OCI-LY3 (cell line): ENCODE measurements around the gene RTN4RL2.

Experiments
- H2AFZ ChIP-seq: fragments of 200-600, 300-600 bp; shearing (Covaris generic); 2 replicates; pipeline ENCODE4 v1.6.0; 2014; ENCODE audit warnings: antibody characterized with exemption, low read depth, low read length
- H3K27ac ChIP-seq: fragments of 200-600, 300-600 bp; sonication (generic); 2 replicates; pipeline ENCODE4 v1.5.1; 2014; ENCODE audit warnings: mild to moderate bottlenecking, low read length, moderate library complexity, mixed read lengths
- H3K27me3 ChIP-seq: fragments of 200-600, 300-600 bp; sonication (generic); 2 replicates; pipeline ENCODE4 v1.6.1; 2014; ENCODE audit warnings: low read depth, low read length, mixed read lengths
- H3K36me3 ChIP-seq: fragments of 200-600, 300-600 bp; sonication (generic); replicated peaks from 2 replicates; pipeline ENCODE3; 2014; ENCODE audit warnings: low read depth, low read length, mixed read lengths
- H3K4me1 ChIP-seq: fragments of 300-600, 200-600 bp; sonication (generic); 2 replicates; pipeline ENCODE4 v1.6.1; 2014; ENCODE audit warnings: low read length, mixed read lengths
- H3K4me2 ChIP-seq: fragments of 200-600, 300-600 bp; sonication (generic); 2 replicates; pipeline ENCODE4 v1.6.1; 2014; ENCODE audit warnings: low read length, mixed read lengths
- H3K4me3 ChIP-seq: fragments of 300-600, 200-600 bp; sonication (generic); 2 replicates; pipeline ENCODE4 v1.5.1; 2014; ENCODE audit warnings: antibody characterized with exemption, mild to moderate bottlenecking, low read length, moderate library complexity
- H3K79me2 ChIP-seq: fragments of 300-600, 200-600 bp; shearing (Covaris generic); 2 replicates; pipeline ENCODE4 v1.6.1; 2014; ENCODE audit warnings: mild to moderate bottlenecking, low read length, mixed read lengths
- H3K9ac ChIP-seq: fragments of 300-600, 200-600 bp; shearing (Covaris generic); 2 replicates; pipeline ENCODE4 v1.6.0; 2014; ENCODE audit warnings: mild to moderate bottlenecking, low read length, moderate library complexity
- H3K9me3 ChIP-seq: fragments of 200-600, 300-600 bp; shearing (Covaris generic); 2 replicates; pipeline ENCODE4 v1.6.1; 2014; ENCODE audit warnings: low read length, mixed read lengths; ENCODE audit not compliant: insufficient read depth
- H4K20me1 ChIP-seq: fragments of 200-600, 300-600 bp; sonication (generic); 2 replicates; pipeline ENCODE4 v1.6.1; 2016; ENCODE audit warnings: low read length, mixed read lengths; ENCODE audit not compliant: insufficient read depth
- EZH2phosphoT487 ChIP-seq: fragments of 200-600 bp; shearing (Covaris generic); IDR thresholded peaks from 2 replicates; pipeline ENCODE4 v1.6.1; 2018; ENCODE audit warnings: antibody characterized with exemption, mixed run types, low read depth
- TF ChIP-seq, protein P1 (sequence below): fragments of 200-600, 300-600 bp; sonication (generic); IDR thresholded peaks from 2 replicates; pipeline ENCODE4 v1.5.1; 2014; ENCODE audit warnings: antibody characterized with exemption, low read length, low read depth

The RTN4RL2 gene

GRCh38 chr11:57463671-57464538 is 3.6 kb downstream of the RTN4RL2 start:
- H3K9ac ChIP-seq, result no peak overlapping the region
- TF ChIP-seq, protein P1, sequence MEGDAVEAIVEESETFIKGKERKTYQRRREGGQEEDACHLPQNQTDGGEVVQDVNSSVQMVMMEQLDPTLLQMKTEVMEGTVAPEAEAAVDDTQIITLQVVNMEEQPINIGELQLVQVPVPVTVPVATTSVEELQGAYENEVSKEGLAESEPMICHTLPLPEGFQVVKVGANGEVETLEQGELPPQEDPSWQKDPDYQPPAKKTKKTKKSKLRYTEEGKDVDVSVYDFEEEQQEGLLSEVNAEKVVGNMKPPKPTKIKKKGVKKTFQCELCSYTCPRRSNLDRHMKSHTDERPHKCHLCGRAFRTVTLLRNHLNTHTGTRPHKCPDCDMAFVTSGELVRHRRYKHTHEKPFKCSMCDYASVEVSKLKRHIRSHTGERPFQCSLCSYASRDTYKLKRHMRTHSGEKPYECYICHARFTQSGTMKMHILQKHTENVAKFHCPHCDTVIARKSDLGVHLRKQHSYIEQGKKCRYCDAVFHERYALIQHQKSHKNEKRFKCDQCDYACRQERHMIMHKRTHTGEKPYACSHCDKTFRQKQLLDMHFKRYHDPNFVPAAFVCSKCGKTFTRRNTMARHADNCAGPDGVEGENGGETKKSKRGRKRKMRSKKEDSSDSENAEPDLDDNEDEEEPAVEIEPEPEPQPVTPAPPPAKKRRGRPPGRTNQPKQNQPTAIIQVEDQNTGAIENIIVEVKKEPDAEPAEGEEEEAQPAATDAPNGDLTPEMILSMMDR, result no peak
- no peak for TF ChIP-seq EZH2phosphoT487
- H2AFZ ChIP-seq, result no peak overlapping the region
- H3K4me3 ChIP-seq, result no peak overlapping the region
- H4K20me1 ChIP-seq, result no peaks in the 10 kb centered on the region
- H3K36me3 ChIP-seq, result no peaks in the 10 kb centered on the region
- no peaks in the 10 kb centered on the region for H3K9me3 ChIP-seq
- no peaks in the 10 kb centered on the region for H3K79me2 ChIP-seq
- H3K27ac ChIP-seq, result no peak overlapping the region
- H3K27me3 ChIP-seq, result no peaks in the 10 kb centered on the region
- H3K4me1 ChIP-seq, result 0 out of 2 replicates have a peak, but pooled peaks cover 2% of the 10 kb centered on the region
- H3K4me2 ChIP-seq, result no peak overlapping the region

DNA sequence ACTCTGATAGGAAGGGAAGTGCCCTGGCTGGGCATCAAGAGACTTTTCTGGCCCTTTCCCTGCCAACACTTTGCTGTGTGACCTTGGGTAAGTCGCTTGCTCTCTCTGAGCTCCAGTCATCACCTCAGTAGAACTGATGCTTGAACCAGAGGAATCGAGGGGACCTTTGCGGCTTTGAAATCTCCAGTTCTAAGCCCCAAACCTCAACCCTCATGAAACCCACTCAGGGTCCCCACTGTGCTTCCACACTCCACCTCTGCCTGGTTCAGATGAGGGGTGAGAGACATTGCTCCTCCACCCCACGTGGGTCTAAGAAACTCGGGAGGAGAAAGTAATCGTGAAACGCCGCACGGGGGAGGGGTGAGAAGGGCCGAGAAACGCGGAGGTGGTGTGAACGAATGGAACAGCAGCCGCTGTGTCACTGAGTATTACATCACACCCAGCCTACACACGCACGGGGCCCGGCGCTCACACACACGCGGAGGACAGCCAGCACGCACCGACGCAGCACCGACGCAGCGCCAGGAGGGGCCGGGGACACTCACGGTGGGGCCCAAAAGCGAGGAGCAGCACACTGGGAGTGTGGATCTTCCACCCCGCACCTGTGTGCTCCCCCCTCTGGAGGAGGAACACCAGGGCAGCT is 4.3 kb downstream of the RTN4RL2 start:
- Histone ChIP-seq H3K27ac (no peak overlapping the region), H3K79me2 (no peaks in the 10 kb centered on the region), H4K20me1 (no peaks in the 10 kb centered on the region), H3K9ac (no peak overlapping the region), H3K4me2 (no peak overlapping the region), H3K27me3 (no peaks in the 10 kb centered on the region), H3K4me3 (no peak overlapping the region), H3K9me3 (no peaks in the 10 kb centered on the region), H2AFZ (no peak overlapping the region), H3K4me1 (no peaks in the 10 kb centered on the region), H3K36me3 (no peaks in the 10 kb centered on the region)
- no peak for TF ChIP-seq EZH2phosphoT487
- TF ChIP-seq, protein P1, result no peak

DNA sequence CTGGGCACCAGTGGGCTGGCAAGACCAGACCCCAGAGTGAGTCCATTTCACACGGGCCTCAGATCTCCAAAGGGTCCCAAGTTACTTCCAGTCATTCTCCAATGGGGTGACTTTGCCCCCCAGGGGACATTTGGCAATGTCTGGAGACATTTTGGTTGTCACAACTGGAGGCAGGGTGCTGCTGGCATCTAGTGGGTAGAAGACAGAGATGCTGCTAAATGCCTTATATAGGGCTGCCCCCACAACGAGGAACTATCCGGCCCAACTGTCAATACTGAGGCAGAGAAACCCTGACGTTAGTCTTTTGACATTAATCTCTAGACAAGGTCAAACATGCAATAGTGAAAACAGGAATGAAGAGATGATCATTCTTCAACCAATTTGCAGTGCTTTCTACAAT is 6.4 kb downstream of the RTN4RL2 start:
- no peak overlapping the region for H3K4me3 ChIP-seq
- H3K4me1 ChIP-seq, result no peaks in the 10 kb centered on the region
- H3K9me3 ChIP-seq, result no peaks in the 10 kb centered on the region
- TF ChIP-seq EZH2phosphoT487, result no peak
- TF ChIP-seq, protein P1, result peak; percentile 30; the same call in 1 of the 2 replicates
- H3K27me3 ChIP-seq, result no peaks in the 10 kb centered on the region
- H2AFZ ChIP-seq, result no peak overlapping the region
- no peaks in the 10 kb centered on the region for H3K79me2 ChIP-seq
- no peaks in the 10 kb centered on the region for H4K20me1 ChIP-seq
- H3K27ac ChIP-seq, result no peak overlapping the region
- H3K9ac ChIP-seq, result no peak overlapping the region
- H3K36me3 ChIP-seq, result no peaks in the 10 kb centered on the region
- no peak overlapping the region for H3K4me2 ChIP-seq

- Histone ChIP-seq H3K4me3 (no peak overlapping the region), H3K4me1 (no peaks in the 10 kb centered on the region), H3K4me2 (no peak overlapping the region), H3K27ac (no peak overlapping the region), H3K9ac (no peak overlapping the region), H2AFZ (no peak overlapping the region), H3K36me3 (no peaks in the 10 kb centered on the region), H3K9me3 (no peaks in the 10 kb centered on the region), H3K79me2 (no peaks in the 10 kb centered on the region), H3K27me3 (no peaks in the 10 kb centered on the region), H4K20me1 (no peaks in the 10 kb centered on the region)
- TF ChIP-seq, protein P1, result no peak
- no peak for TF ChIP-seq EZH2phosphoT487
These were observed 7.3 kb downstream of the RTN4RL2 start for GRCh38 chr11:57467508-57468157.
